ENCODE results near the gene LMLN.

LMLN gene

DNA sequence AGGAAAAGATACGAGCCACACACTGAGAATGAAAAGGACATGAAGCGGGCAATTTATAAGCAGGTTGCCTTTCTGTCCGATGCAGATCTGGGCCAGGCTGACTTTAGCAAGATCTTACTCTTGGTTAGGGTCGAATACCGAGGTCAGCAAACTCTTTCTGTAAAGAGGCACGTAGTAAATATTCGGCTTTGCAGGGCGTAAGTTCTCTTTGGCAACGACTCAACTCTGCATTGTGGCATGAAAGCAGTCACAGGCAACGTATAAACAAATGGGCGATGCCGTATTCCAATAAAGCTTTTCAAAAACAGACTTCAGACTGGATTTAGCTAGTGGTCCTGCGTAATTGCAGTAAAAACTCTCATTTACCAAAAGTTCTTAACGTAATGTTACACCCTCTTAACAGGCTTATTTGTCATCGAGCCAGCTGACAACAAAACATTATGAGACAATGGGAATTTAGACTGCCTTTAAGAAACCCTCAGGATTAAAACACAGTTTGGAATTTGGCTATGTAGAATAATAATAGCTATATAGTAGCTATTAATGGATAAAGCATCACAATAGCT, 23.1 kb upstream of the LMLN start:
- TF ChIP-seq, protein P1, sequence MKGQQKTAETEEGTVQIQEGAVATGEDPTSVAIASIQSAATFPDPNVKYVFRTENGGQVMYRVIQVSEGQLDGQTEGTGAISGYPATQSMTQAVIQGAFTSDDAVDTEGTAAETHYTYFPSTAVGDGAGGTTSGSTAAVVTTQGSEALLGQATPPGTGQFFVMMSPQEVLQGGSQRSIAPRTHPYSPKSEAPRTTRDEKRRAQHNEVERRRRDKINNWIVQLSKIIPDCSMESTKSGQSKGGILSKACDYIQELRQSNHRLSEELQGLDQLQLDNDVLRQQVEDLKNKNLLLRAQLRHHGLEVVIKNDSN (IDR thresholded peaks at IDR 0.05) = no peak

DNA sequence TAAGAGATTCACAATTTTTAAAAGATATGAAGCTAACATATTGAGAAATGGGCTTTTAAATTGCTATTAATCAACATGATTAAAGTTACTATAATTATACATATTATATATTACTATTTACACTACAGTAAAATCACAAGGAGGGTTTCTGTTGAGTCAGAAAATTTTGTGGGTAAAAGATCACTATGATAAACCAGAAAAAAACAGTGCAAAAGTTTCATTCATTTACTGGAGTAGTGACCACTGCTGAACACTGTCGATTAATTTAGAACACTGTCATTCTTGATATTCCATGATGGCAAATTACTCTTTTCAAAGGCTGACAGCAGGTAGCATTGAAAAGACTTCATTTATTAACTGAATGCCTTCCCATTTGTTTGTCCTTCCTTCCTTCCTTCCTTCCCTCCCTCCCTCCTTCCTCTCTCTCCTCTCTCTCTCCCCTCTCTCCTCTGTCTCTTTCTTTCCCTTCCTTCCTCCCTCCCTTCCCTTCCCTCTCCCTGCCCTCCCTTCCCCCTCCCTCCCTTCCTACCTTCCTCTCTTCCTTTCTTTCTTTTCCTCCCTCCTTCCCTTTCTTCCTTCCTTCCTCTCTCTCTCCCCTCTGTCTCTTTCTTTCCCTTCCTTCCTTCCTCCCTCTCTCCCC, 19.2 kb upstream of the LMLN start:
- no peak for TF ChIP-seq ZBTB7A (IDR thresholded peaks at IDR 0.05; ENCODE audit: low read depth)
- TF ChIP-seq, protein P1 (IDR thresholded peaks at IDR 0.05) = no peak

DNA sequence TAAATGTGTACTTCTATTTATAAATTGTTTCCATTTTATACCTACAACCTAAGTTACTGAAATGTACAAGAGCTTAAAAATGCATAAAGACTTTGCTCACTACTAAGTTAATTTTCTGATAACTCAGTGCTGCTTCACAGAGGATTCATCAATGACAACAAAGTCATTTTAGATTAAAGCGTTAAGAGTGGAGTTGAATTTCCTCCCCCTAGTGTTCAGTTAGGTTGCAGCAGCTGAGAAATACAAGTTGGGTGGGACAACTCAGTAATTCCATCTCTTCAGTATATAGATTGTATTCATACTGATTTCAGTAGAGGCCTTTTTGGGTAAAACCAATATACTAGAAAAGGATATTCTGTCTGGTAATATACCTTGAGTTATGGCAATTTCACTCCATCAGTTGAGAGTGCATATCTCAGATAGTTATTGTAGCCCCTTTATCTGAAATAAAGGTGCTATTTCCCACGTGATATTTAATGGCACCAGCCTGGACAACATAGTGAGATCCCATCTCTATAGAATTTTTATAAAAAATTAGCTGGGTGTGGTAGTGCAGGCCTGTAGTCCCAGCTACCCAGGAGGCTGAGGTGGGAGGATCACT, 17.0 kb upstream of the LMLN start:
- TF ChIP-seq RAD21 (IDR thresholded peaks at IDR 0.05; ENCODE audit: low read depth) (peak; percentile 56), EP300 (IDR thresholded peaks at IDR 0.05; ENCODE audit: borderline replicate concordance) (no peak), YY1 (IDR thresholded peaks at IDR 0.05; ENCODE audit: low read depth) (no peak)
- TF ChIP-seq, protein P2, sequence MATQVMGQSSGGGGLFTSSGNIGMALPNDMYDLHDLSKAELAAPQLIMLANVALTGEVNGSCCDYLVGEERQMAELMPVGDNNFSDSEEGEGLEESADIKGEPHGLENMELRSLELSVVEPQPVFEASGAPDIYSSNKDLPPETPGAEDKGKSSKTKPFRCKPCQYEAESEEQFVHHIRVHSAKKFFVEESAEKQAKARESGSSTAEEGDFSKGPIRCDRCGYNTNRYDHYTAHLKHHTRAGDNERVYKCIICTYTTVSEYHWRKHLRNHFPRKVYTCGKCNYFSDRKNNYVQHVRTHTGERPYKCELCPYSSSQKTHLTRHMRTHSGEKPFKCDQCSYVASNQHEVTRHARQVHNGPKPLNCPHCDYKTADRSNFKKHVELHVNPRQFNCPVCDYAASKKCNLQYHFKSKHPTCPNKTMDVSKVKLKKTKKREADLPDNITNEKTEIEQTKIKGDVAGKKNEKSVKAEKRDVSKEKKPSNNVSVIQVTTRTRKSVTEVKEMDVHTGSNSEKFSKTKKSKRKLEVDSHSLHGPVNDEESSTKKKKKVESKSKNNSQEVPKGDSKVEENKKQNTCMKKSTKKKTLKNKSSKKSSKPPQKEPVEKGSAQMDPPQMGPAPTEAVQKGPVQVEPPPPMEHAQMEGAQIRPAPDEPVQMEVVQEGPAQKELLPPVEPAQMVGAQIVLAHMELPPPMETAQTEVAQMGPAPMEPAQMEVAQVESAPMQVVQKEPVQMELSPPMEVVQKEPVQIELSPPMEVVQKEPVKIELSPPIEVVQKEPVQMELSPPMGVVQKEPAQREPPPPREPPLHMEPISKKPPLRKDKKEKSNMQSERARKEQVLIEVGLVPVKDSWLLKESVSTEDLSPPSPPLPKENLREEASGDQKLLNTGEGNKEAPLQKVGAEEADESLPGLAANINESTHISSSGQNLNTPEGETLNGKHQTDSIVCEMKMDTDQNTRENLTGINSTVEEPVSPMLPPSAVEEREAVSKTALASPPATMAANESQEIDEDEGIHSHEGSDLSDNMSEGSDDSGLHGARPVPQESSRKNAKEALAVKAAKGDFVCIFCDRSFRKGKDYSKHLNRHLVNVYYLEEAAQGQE (IDR thresholded peaks at IDR 0.05; ENCODE audit: low read depth) = no peak
- TF ChIP-seq, protein P1 (IDR thresholded peaks at IDR 0.05) = no peak

DNA sequence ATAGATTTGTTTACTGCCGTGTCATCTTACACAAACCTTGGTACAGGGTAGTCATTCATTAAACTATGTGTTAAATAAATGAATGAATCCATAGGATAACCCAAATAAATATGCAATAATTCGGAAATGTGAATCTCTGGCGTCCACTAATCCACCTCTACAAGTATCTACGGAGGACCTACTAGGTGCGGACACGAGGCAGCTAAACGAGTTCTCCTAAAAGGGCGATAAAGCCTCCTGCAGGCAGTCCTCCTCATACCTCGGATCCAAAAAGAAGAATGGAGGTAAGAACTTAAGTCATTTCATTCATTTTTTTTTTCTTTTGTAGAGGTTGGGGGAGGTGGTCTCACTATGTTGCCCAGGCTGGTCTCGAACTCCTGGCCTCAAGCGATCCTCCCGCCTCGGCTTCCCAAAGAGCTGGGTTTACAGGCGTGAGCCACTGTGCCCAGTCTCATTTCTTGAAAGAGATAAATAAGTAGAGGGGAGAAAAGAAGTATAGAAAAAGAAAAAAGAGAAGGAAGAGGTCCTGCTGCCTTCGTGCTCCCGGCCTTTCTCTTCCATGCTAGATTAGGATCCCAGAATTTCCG, 10.7 kb upstream of the LMLN start:
- TF ChIP-seq, protein P1 (IDR thresholded peaks at IDR 0.05) = no peak
- TF ChIP-seq YY1 (IDR thresholded peaks at IDR 0.05; ENCODE audit: low read depth) = no peak
- no peak for TF ChIP-seq ZBTB7A (IDR thresholded peaks at IDR 0.05; ENCODE audit: low read depth)
- no peak for TF ChIP-seq FOXM1 (IDR thresholded peaks at IDR 0.05; ENCODE audit: borderline replicate concordance, low read depth)
- TF ChIP-seq NFIC (IDR thresholded peaks at IDR 0.05) = no peak
- TF ChIP-seq EP300 (IDR thresholded peaks at IDR 0.05; ENCODE audit: borderline replicate concordance) = no peak
- TF ChIP-seq CREB1 (IDR thresholded peaks at IDR 0.05; ENCODE audit: low read depth) = no peak
- no peak for TF ChIP-seq RAD21 (IDR thresholded peaks at IDR 0.05; ENCODE audit: low read depth)
- TF ChIP-seq, protein P3, sequence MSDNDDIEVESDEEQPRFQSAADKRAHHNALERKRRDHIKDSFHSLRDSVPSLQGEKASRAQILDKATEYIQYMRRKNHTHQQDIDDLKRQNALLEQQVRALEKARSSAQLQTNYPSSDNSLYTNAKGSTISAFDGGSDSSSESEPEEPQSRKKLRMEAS (IDR thresholded peaks at IDR 0.05) = no peak
- TF ChIP-seq, protein P2 (IDR thresholded peaks at IDR 0.05; ENCODE audit: low read depth) = no peak
- TF ChIP-seq TAF1 (IDR thresholded peaks at IDR 0.05; ENCODE audit: low read depth) = no peak
- TF ChIP-seq EGR1 (IDR thresholded peaks at IDR 0.05) = no peak

DNA sequence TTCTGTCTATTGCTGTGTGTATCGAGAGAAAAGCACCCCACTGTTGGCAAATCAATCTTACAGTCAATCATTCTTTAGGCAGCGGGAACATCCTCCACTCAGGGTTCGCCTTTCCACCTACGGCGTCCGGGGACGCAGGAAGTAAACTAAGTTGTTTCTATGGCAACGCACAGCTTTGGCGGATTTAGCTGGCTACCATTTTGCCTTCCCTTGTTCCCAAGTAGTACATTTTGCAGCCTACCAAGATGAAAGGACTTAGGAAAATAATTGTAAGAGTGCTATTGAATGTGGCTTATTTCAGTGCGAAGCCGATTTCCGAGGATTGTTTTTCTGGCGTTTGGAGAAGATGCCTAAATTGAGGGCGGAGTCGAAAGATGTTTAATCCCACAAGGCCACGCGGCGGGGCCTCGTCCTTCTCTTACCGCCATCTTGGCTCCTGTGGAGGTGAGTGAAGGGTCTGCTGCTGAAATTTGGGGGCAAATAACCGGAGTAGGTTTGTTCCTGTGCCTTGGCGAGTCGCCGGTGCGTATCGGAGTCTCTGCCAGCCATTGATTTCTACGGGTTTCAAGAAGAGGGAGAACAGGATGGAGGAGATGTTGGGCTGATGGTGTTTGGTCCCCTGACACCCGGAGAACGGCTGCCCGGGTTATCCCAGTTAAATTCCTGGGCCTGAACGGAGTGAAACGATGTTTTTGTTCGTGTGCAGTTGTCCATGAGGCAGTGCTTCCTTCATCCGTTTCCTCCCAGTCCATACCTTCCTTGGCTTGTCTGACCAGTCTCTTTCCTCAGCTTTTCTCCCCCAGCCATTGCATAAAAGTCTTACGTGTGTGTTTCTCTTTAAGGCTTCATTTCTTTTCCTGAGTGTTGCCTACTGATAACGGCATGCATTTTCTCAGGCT, 10.0 kb upstream of the LMLN start, which contains the start of gene RPL35A:
Gene RPL35A (plus strand): TSS at position 413 of the 899 bp plus-strand sequence. CDS start 778 bp downstream, outside the sequence.
- TF ChIP-seq, protein P3 (IDR thresholded peaks at IDR 0.05) = peak; percentile 96
- TF ChIP-seq CEBPB (IDR thresholded peaks at IDR 0.05) = peak; percentile 40; the same call in 1 of the 2 replicates
- TF ChIP-seq ZBTB7A (IDR thresholded peaks at IDR 0.05; ENCODE audit: low read depth) = no peak
- TF ChIP-seq CREB1 (IDR thresholded peaks at IDR 0.05; ENCODE audit: low read depth) = no peak
- no peak; the same call in 1 of the 2 replicates for TF ChIP-seq EP300 (IDR thresholded peaks at IDR 0.05; ENCODE audit: borderline replicate concordance)
- peak; percentile 13; the same call in 1 of the 2 replicates for TF ChIP-seq TEAD4 (IDR thresholded peaks at IDR 0.05)
- TF ChIP-seq EGR1 (IDR thresholded peaks at IDR 0.05) = 0 out of 2 replicates have a peak, but pooled peaks have one; percentile 53
- TF ChIP-seq, protein P1 (IDR thresholded peaks at IDR 0.05) = peak; percentile 19; the same call in 1 of the 2 replicates
- TF ChIP-seq FOXM1 (IDR thresholded peaks at IDR 0.05; ENCODE audit: borderline replicate concordance, low read depth) = peak; percentile 64; the same call in 1 of the 2 replicates
- no peak for TF ChIP-seq RAD21 (IDR thresholded peaks at IDR 0.05; ENCODE audit: low read depth)
- no peak for TF ChIP-seq NFIC (IDR thresholded peaks at IDR 0.05)
- peak; percentile 99 for TF ChIP-seq TAF1 (IDR thresholded peaks at IDR 0.05; ENCODE audit: low read depth)
- TF ChIP-seq YY1 (IDR thresholded peaks at IDR 0.05; ENCODE audit: low read depth) = peak; percentile 98
- TF ChIP-seq, protein P2 (IDR thresholded peaks at IDR 0.05; ENCODE audit: low read depth) = no peak
- TF ChIP-seq TCF12 (IDR thresholded peaks at IDR 0.05; ENCODE audit: low read depth) = peak; percentile 66
